ENCODE results near the gene ANKRD44.

The ANKRD44 gene

GRCh38 chr2:196971574-196972279 is 338.9 kb downstream of the ANKRD44 start:
- no peak for TF ChIP-seq POLR2A (IDR thresholded peaks at IDR 0.05; ENCODE audit: extremely low read depth, insufficient read length)
- TF ChIP-seq, protein P1, sequence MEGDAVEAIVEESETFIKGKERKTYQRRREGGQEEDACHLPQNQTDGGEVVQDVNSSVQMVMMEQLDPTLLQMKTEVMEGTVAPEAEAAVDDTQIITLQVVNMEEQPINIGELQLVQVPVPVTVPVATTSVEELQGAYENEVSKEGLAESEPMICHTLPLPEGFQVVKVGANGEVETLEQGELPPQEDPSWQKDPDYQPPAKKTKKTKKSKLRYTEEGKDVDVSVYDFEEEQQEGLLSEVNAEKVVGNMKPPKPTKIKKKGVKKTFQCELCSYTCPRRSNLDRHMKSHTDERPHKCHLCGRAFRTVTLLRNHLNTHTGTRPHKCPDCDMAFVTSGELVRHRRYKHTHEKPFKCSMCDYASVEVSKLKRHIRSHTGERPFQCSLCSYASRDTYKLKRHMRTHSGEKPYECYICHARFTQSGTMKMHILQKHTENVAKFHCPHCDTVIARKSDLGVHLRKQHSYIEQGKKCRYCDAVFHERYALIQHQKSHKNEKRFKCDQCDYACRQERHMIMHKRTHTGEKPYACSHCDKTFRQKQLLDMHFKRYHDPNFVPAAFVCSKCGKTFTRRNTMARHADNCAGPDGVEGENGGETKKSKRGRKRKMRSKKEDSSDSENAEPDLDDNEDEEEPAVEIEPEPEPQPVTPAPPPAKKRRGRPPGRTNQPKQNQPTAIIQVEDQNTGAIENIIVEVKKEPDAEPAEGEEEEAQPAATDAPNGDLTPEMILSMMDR (IDR thresholded peaks at IDR 0.05; ENCODE audit: low read depth, low read length) = no peak
- TF ChIP-seq MYC (IDR thresholded peaks at IDR 0.05; ENCODE audit: low read depth, low read length) = no peak
- TF ChIP-seq, protein P2, sequence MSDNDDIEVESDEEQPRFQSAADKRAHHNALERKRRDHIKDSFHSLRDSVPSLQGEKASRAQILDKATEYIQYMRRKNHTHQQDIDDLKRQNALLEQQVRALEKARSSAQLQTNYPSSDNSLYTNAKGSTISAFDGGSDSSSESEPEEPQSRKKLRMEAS (IDR thresholded peaks at IDR 0.05; ENCODE audit: low read depth, low read length) = no peak
- DNase-seq (ENCODE audit: low read depth) = peak; percentile 49
- no peak overlapping the region for H3K4me3 ChIP-seq (ENCODE audit: low read depth, low read length)

GRCh38 chr2:196970099-196970498 is 340.5 kb downstream of the ANKRD44 start:
- no peak for DNase-seq (ENCODE audit: low read depth)
- H3K4me3 ChIP-seq (ENCODE audit: low read depth, low read length) = no peak overlapping the region
- TF ChIP-seq MYC (IDR thresholded peaks at IDR 0.05; ENCODE audit: low read depth, low read length) (no peak), POLR2A (IDR thresholded peaks at IDR 0.05; ENCODE audit: extremely low read depth, insufficient read length) (no peak)
- TF ChIP-seq, protein P2 (IDR thresholded peaks at IDR 0.05; ENCODE audit: low read depth, low read length) = no peak
- TF ChIP-seq, protein P1 (IDR thresholded peaks at IDR 0.05; ENCODE audit: low read depth, low read length) = no peak

DNA sequence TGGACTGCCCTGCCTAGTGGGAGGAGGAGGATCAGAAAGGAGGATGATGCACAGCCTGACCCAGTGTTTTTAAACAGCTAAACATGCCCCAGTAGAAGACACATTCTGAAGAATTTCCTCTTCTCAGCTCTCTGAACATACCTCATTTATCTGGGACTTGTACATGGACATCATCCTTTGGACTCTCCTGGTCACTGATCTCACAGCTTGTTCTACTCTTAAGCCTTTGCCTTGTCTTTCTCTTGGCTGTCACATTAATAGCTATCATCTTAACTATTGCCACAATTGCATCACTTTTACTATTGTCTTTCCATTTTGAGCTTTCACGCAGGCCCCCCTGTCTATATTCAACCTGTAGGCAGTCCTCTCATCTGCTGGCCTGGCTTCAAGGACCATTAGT is 342.1 kb downstream of the ANKRD44 start:
- TF ChIP-seq POLR2A (IDR thresholded peaks at IDR 0.05; ENCODE audit: extremely low read depth, insufficient read length) (no peak), MYC (IDR thresholded peaks at IDR 0.05; ENCODE audit: low read depth, low read length) (no peak)
- TF ChIP-seq, protein P2 (IDR thresholded peaks at IDR 0.05; ENCODE audit: low read depth, low read length) = no peak
- TF ChIP-seq, protein P1 (IDR thresholded peaks at IDR 0.05; ENCODE audit: low read depth, low read length) = no peak
- no peak overlapping the region for H3K4me3 ChIP-seq (ENCODE audit: low read depth, low read length)
- no peak for DNase-seq (ENCODE audit: low read depth)

DNA sequence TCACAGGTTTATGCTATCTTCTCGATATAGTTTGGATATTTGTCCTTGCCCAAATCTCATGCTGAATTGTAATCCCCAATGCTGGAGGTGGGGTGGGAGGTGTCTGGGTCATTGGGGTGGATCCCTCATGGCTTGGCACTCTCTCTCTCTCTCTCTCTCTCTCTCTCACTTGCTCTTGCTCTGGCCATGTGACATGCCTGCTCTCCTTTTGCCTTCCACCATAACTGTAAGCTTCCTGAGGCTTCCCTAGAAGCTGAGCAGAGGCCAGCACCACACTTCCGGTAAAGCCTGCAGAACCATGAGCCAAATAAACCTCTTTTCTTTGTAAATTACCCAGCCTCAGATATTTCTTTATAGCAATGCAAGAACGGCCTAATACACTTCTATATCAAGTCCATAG is 342.8 kb downstream of the ANKRD44 start:
- TF ChIP-seq POLR2A (IDR thresholded peaks at IDR 0.05; ENCODE audit: extremely low read depth, insufficient read length) = no peak
- TF ChIP-seq, protein P2 (IDR thresholded peaks at IDR 0.05; ENCODE audit: low read depth, low read length) = no peak
- TF ChIP-seq MYC (IDR thresholded peaks at IDR 0.05; ENCODE audit: low read depth, low read length) = no peak
- TF ChIP-seq, protein P1 (IDR thresholded peaks at IDR 0.05; ENCODE audit: low read depth, low read length) = no peak
- no peak for DNase-seq (ENCODE audit: low read depth)
- no peak overlapping the region for H3K4me3 ChIP-seq (ENCODE audit: low read depth, low read length)

GRCh38 chr2:196967116-196967515 is 343.5 kb downstream of the ANKRD44 start:
- no peak for DNase-seq (ENCODE audit: low read depth)
- TF ChIP-seq, protein P1 (IDR thresholded peaks at IDR 0.05; ENCODE audit: low read depth, low read length) = no peak
- TF ChIP-seq MYC (IDR thresholded peaks at IDR 0.05; ENCODE audit: low read depth, low read length) = no peak
- no peak overlapping the region for H3K4me3 ChIP-seq (ENCODE audit: low read depth, low read length)

Measured in NB4 (cell line).